Measurements from ENCODE around the gene RMDN3. TPM values are rescaled to one million over a fixed set of nuclear protein-coding genes. Genes with fewer than 3 reads are reported as not detected.

RMDN3 gene
- total RNA-seq: 14.5 and 14.7 TPM in 2 replicates

GRCh38 chr15:40754883-40755811 lies at the start of gene RMDN3:
RMDN3 (minus strand) TSS chr15:40755254; CDS start chr15:40754783, 471 bp downstream.

GRCh38 chr15:40769274-40770146 lies 14.5 kb upstream of the RMDN3 start, which contains the start of gene C15orf62:
C15orf62 (plus strand) TSS chr15:40769980; CDS start chr15:40770496, 516 bp downstream.

GRCh38 chr15:40763801-40764628 lies 9.0 kb upstream of the RMDN3 start, which contains the start of gene GCHFR:
GCHFR (plus strand) TSS chr15:40764068; CDS start chr15:40764181, 113 bp downstream.

GRCh38 chr15:40694688-40695468 lies 60.2 kb downstream of the RMDN3 start, which contains the start of gene RAD51:
RAD51 (plus strand) TSS chr15:40695174; CDS start chr15:40698759, 3,585 bp downstream.

Other genes with a start within 250 kb of the RMDN3 start
- 14.3 and 15.7 TPM in 2 replicates for gene CCDC32, start 190.2 kb downstream of the RMDN3 start, total RNA-seq
- 16.8 and 19.8 TPM in 2 replicates for gene RPUSD2, start 186.0 kb downstream of the RMDN3 start, total RNA-seq
- gene KNL1, start 161.0 kb downstream of the RMDN3 start, total RNA-seq: 1.1 and 2.2 TPM in 2 replicates
- gene RAD51, start 60.1 kb downstream of the RMDN3 start, total RNA-seq: 0.21 and 2.4 TPM in 2 replicates
- gene GCHFR, start 8.8 kb upstream of the RMDN3 start, total RNA-seq: 8.4 and 30.9 TPM in 2 replicates
- 0.85 and 1.2 TPM in 2 replicates for gene C15orf62, start 14.7 kb upstream of the RMDN3 start, total RNA-seq
- 29.4 and 29.9 TPM in 2 replicates for gene ZFYVE19, start 51.8 kb upstream of the RMDN3 start, total RNA-seq
- 22.8 and 28.4 TPM in 2 replicates for gene DNAJC17, start 52.2 kb upstream of the RMDN3 start, total RNA-seq
- not detected in 2 replicates for gene PPP1R14D, start 73.5 kb upstream of the RMDN3 start, total RNA-seq
- gene SPINT1, start 88.8 kb upstream of the RMDN3 start, total RNA-seq: 258 and 274 TPM in 2 replicates
- gene RHOV, start 119.0 kb upstream of the RMDN3 start, total RNA-seq: 11.7 and 17.8 TPM in 2 replicates
- gene VPS18, start 139.2 kb upstream of the RMDN3 start, total RNA-seq: 24.7 and 48.0 TPM in 2 replicates
- gene DLL4, start 174.1 kb upstream of the RMDN3 start, total RNA-seq: under 0.01 TPM in 1 of 2 replicates, not detected in the other
- 11.3 and 38.6 TPM in 2 replicates for gene CHAC1, start 198.2 kb upstream of the RMDN3 start, total RNA-seq

Data from tracheal epithelial cell (primary cell).